Mesendoderm (in vitro differentiated cells): ENCODE data around the gene PAIP2B.

Source experiments
- DNase-seq: peaks from one replicate; pipeline ENCODE4 v3.0.0; 2013
- H2AK5ac ChIP-seq: 2 replicates; pipeline ENCODE4 v1.6.1; 2013; ENCODE audit warnings: low read length, inconsistent platforms
- H2BK120ac ChIP-seq: 2 replicates; pipeline ENCODE4 v1.6.1; 2013; ENCODE audit warnings: low read depth, mild to moderate bottlenecking, low read length, moderate library complexity, mixed read lengths
- H2BK15ac ChIP-seq: replicated peaks from 2 replicates; pipeline ENCODE4 v1.6.1; 2013; ENCODE audit warnings: low read depth, mild to moderate bottlenecking, moderate library complexity
- H2BK5ac ChIP-seq: 2 replicates; pipeline ENCODE4 v1.6.1; 2013; ENCODE audit warnings: low read length, inconsistent platforms
- H3K18ac ChIP-seq: 2 replicates; pipeline ENCODE4 v1.6.1; 2013; ENCODE audit warnings: mild to moderate bottlenecking, low read length, mixed read lengths
- H3K23ac ChIP-seq: one replicate; pipeline ENCODE4 v1.6.1; 2013; ENCODE audit warnings: low read length
- H3K27ac ChIP-seq: 2 replicates; pipeline ENCODE4 v1.5.1; 2013; ENCODE audit warnings: low read depth, mild to moderate bottlenecking, inconsistent platforms, low read length, moderate library complexity
- H3K27me3 ChIP-seq: 2 replicates; pipeline ENCODE4 v1.6.1; 2013; ENCODE audit warnings: low read length, control low read depth, mild to moderate bottlenecking, inconsistent platforms; ENCODE audit not compliant: insufficient read depth, poor library complexity
- H3K36me3 ChIP-seq: 2 replicates; pipeline ENCODE4 v1.6.1; 2013; ENCODE audit warnings: low read length, inconsistent platforms; ENCODE audit not compliant: control insufficient read depth, insufficient read depth
- H3K4ac ChIP-seq: one replicate; pipeline ENCODE4 v1.6.1; 2013; ENCODE audit warnings: low read depth, mild to moderate bottlenecking, low read length, moderate library complexity
- H3K4me1 ChIP-seq: 2 replicates; pipeline ENCODE4 v1.6.1; 2013; ENCODE audit warnings: low read depth, low read length, inconsistent platforms; ENCODE audit not compliant: control insufficient read depth
- H3K4me2 ChIP-seq: 2 replicates; pipeline ENCODE4 v1.6.1; 2013; ENCODE audit warnings: low read length
- H3K4me3 ChIP-seq: 2 replicates; pipeline ENCODE4 v1.5.1; 2013; ENCODE audit warnings: mild to moderate bottlenecking, low read length
- H3K56ac ChIP-seq: one replicate; pipeline ENCODE4 v1.6.1; 2013; ENCODE audit warnings: low read length
- H3K79me1 ChIP-seq: 2 replicates; pipeline ENCODE4 v1.6.1; 2013; ENCODE audit warnings: low read length, inconsistent platforms
- H3K79me2 ChIP-seq: 2 replicates; pipeline ENCODE4 v1.6.1; 2013; ENCODE audit warnings: mild to moderate bottlenecking, low read length; ENCODE audit not compliant: control insufficient read depth, insufficient read depth
- H3K9ac ChIP-seq: 2 replicates; pipeline ENCODE4 v1.6.1; 2013; ENCODE audit warnings: low read length, inconsistent platforms
- H4K5ac ChIP-seq: one replicate; pipeline ENCODE4 v1.6.1; 2013; ENCODE audit warnings: low read length
- H4K8ac ChIP-seq: one replicate; pipeline ENCODE4 v1.6.1; 2013; ENCODE audit warnings: low read depth, mild to moderate bottlenecking, control low read depth, low read length, moderate library complexity
- WGBS: extraction: QIAGEN DNeasy Blood & Tissue Kit; methylation state at CpG from one replicate; pipeline ENCODE4 v1.1.7; 2013; ENCODE audit warnings: low lambda C conversion rate, missing lambda C conversion rate; ENCODE audit not compliant: insufficient coverage; ENCODE audit errors: extremely low coverage; 5-methylcytosine and 5-hydroxymethylcytosine counted together

PAIP2B gene

GRCh38 chr2:71216501-71216900 is 10.4 kb downstream of the PAIP2B start:
- Histone ChIP-seq H2BK5ac (no peak overlapping the region), H3K9ac (no peak overlapping the region), H3K56ac (no peak overlapping the region), H3K4me3 (no peak overlapping the region), H3K18ac (no peak overlapping the region), H3K4me1 (no peaks in the 10 kb centered on the region), H2BK15ac (no peak overlapping the region), H3K79me1 (no peaks in the 10 kb centered on the region), H3K4ac (no peak overlapping the region), H4K5ac (no peak overlapping the region), H3K36me3 (no peaks in the 10 kb centered on the region), H2BK120ac (no peak overlapping the region), H3K27me3 (no peaks in the 10 kb centered on the region), H3K79me2 (no peaks in the 10 kb centered on the region), H2AK5ac (no peak overlapping the region), H3K4me2 (no peak overlapping the region), H3K27ac (no peak overlapping the region), H4K8ac (no peak overlapping the region), H3K23ac (no peak overlapping the region)
- no CpG with 5 or more reads among the region's 1 CpG for WGBS
- no peak for DNase-seq

- Histone ChIP-seq H4K5ac (no peak overlapping the region), H3K4me2 (no peak overlapping the region), H3K79me1 (no peaks in the 10 kb centered on the region), H4K8ac (no peak overlapping the region), H2AK5ac (no peak overlapping the region), H3K23ac (no peak overlapping the region), H2BK5ac (no peak overlapping the region), H3K9ac (no peak overlapping the region), H3K4me1 (no peaks in the 10 kb centered on the region), H3K18ac (no peak overlapping the region), H3K27ac (no peak overlapping the region), H3K4me3 (no peak overlapping the region), H3K79me2 (no peaks in the 10 kb centered on the region), H3K56ac (no peak overlapping the region), H3K4ac (no peak overlapping the region), H2BK15ac (no peak overlapping the region), H3K36me3 (no peaks in the 10 kb centered on the region), H3K27me3 (no peaks in the 10 kb centered on the region), H2BK120ac (no peak overlapping the region)
- no CpG with 5 or more reads among the region's 3 CpGs for WGBS
- no peak for DNase-seq
Measured at GRCh38 chr2:71215447-71215846, 11.5 kb downstream of the PAIP2B start.

GRCh38 chr2:71212336-71212735 is 14.6 kb downstream of the PAIP2B start:
- Histone ChIP-seq H3K18ac (no peak overlapping the region), H4K5ac (no peak overlapping the region), H3K4me3 (no peak overlapping the region), H3K56ac (no peak overlapping the region), H4K8ac (no peak overlapping the region), H3K27me3 (no peaks in the 10 kb centered on the region), H3K79me1 (no peaks in the 10 kb centered on the region), H3K4ac (no peak overlapping the region), H3K4me2 (no peak overlapping the region), H3K4me1 (no peaks in the 10 kb centered on the region), H2AK5ac (no peak overlapping the region), H2BK15ac (no peak overlapping the region), H2BK5ac (no peak overlapping the region), H2BK120ac (no peak overlapping the region), H3K9ac (no peak overlapping the region), H3K36me3 (no peaks in the 10 kb centered on the region), H3K79me2 (no peaks in the 10 kb centered on the region), H3K27ac (no peak overlapping the region), H3K23ac (no peak overlapping the region)
- DNase-seq, result no peak
- no CpG with 5 or more reads among the region's 2 CpGs for WGBS

- H2BK15ac ChIP-seq, result no peak overlapping the region
- WGBS, result no CpG with 5 or more reads among the region's 3 CpGs
- H3K9ac ChIP-seq, result no peak overlapping the region
- H3K18ac ChIP-seq, result no peak overlapping the region
- H4K8ac ChIP-seq, result no peak overlapping the region
- no peak overlapping the region for H2AK5ac ChIP-seq
- no peak overlapping the region for H2BK120ac ChIP-seq
- H3K4me3 ChIP-seq, result no peak overlapping the region
- H3K27me3 ChIP-seq, result no peaks in the 10 kb centered on the region
- H3K36me3 ChIP-seq, result no peaks in the 10 kb centered on the region
- H3K79me1 ChIP-seq, result no peaks in the 10 kb centered on the region
- no peaks in the 10 kb centered on the region for H3K4me1 ChIP-seq
- no peak overlapping the region for H3K4me2 ChIP-seq
- H2BK5ac ChIP-seq, result no peak overlapping the region
- no peaks in the 10 kb centered on the region for H3K79me2 ChIP-seq
- H3K4ac ChIP-seq, result no peak overlapping the region
- H3K56ac ChIP-seq, result no peak overlapping the region
- H3K27ac ChIP-seq, result no peak overlapping the region
- no peak overlapping the region for H3K23ac ChIP-seq
- DNase-seq, result no peak
- H4K5ac ChIP-seq, result no peak overlapping the region
Measured at GRCh38 chr2:71210292-71210691, 16.6 kb downstream of the PAIP2B start.

GRCh38 chr2:71208756-71209155 is 18.1 kb downstream of the PAIP2B start:
- Histone ChIP-seq H3K9ac (no peak overlapping the region), H3K56ac (no peak overlapping the region), H3K4me2 (no peak overlapping the region), H3K4ac (no peak overlapping the region), H3K36me3 (no peaks in the 10 kb centered on the region), H3K4me3 (no peak overlapping the region), H4K8ac (no peak overlapping the region), H3K27me3 (no peaks in the 10 kb centered on the region), H3K23ac (no peak overlapping the region), H2BK120ac (no peak overlapping the region), H3K27ac (no peak overlapping the region), H2AK5ac (no peak overlapping the region), H3K79me2 (no peaks in the 10 kb centered on the region), H3K4me1 (no peaks in the 10 kb centered on the region), H2BK15ac (no peak overlapping the region), H2BK5ac (no peak overlapping the region), H3K79me1 (no peaks in the 10 kb centered on the region), H3K18ac (no peak overlapping the region), H4K5ac (no peak overlapping the region)
- WGBS, result no CpG with 5 or more reads among the region's 2 CpGs
- DNase-seq, result no peak

- no peak overlapping the region for H2BK5ac ChIP-seq
- WGBS, result no CpG with 5 or more reads among the region's 1 CpG
Measured at GRCh38 chr2:71207601-71208000, 19.3 kb downstream of the PAIP2B start.

More at GRCh38 chr2:71207601-71208000, 19.3 kb downstream of the PAIP2B start:
- H4K5ac ChIP-seq, result no peak overlapping the region
- no peaks in the 10 kb centered on the region for H3K79me1 ChIP-seq
- H4K8ac ChIP-seq, result no peak overlapping the region
- H3K27me3 ChIP-seq, result no peaks in the 10 kb centered on the region
- no peak for DNase-seq
- no peak overlapping the region for H3K27ac ChIP-seq
- H3K23ac ChIP-seq, result no peak overlapping the region
- no peaks in the 10 kb centered on the region for H3K36me3 ChIP-seq
- no peak overlapping the region for H3K9ac ChIP-seq
- no peak overlapping the region for H3K4me2 ChIP-seq
- no peak overlapping the region for H2BK15ac ChIP-seq
- H3K18ac ChIP-seq, result no peak overlapping the region
- H3K56ac ChIP-seq, result no peak overlapping the region
- no peak overlapping the region for H3K4ac ChIP-seq
- no peak overlapping the region for H3K4me3 ChIP-seq
- no peaks in the 10 kb centered on the region for H3K4me1 ChIP-seq
- no peaks in the 10 kb centered on the region for H3K79me2 ChIP-seq
- H2AK5ac ChIP-seq, result no peak overlapping the region
- H2BK120ac ChIP-seq, result no peak overlapping the region
